ENCODE measurements around the gene AAGAB. TPM values are rescaled to one million over a fixed set of nuclear protein-coding genes. Genes with fewer than 3 reads are reported as not detected.
A peak's percentile ranks its signal among the peaks of the same experiment; 100 is the strongest.
"Not testable (repeated sequence)": the region's sequence is repeated elsewhere in the genome, so short reads cannot be mapped to it uniquely, and the experiment has no call there.

The AAGAB gene
- total RNA-seq, 1 experiment from 2014 or later = 39.7 TPM

DNA sequence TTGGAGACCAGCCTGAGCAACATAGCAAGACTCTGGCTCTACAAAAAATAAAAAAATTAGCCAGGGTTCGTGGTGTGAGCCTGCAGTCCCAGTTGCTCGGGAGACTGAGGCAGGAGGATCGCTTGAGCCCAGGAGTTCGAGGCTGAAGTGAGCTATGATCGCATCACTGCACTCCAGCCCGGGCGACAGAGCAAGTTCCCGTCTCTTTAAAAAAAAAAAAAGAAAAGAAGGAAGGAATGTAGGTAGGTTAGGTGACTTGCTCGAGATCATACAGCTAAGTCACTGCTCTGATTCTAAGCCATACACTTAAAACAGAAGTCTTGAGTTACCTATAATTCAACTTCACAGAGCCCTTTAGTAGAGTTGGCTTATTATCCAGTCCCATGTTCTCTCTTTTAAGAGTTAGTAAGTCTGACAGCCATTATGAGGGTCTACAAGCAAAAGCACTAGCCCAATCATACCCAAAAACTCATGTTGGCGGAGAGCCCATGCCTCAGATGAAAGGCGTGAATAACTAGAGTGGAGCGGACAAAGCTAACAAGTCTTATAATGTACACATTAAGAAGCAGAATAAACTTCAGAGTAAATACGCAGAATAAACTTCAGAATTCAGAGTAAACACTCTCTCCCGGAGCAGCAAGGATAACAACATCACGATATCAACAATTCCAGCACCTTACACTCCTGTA lies 768 bp downstream of the AAGAB start:
- no peak for DNase-seq (ENCODE audit: extremely low read depth, low read depth)

DNA sequence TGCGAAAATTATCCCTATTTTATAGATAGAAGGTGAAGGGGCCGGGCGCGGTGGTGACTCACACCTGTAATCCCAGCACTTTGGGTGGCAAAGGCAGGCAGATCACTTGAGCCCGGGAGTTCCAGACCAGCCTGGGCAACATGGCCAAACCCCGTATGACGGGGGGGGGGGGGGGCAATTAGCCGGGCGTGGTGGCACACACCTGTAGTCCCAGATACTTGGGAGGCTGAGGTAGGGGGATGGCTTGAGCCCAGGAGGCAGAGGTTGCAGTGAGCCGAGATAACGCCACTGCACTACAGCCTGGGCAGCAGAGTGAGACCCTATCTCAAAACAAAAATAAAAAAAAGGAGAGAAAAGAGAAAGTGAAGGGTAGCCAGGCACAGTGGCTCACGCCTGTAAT lies 1.4 kb downstream of the AAGAB start:
- no peak for DNase-seq (ENCODE audit: extremely low read depth, low read depth)

DNA sequence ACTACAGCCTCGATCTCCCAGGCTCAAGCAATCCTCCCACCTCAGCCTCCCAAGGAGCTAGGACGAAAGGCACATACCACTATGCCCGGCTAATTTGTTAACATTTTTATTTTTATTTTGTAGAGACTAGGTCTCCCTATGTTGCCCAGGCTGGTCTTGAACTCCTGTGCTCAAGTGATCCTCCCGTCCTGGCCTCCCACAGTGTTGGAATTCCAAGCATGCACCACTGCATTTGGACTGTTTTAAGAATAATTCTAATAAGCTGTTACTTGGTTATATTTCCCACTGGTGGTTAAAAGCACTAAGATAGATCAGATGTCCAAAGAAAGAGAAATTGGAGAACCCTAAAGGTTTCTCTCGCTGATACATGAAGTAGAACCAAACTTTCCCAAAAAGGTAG lies 3.1 kb downstream of the AAGAB start:
- no peak for DNase-seq (ENCODE audit: extremely low read depth, low read depth)

DNA sequence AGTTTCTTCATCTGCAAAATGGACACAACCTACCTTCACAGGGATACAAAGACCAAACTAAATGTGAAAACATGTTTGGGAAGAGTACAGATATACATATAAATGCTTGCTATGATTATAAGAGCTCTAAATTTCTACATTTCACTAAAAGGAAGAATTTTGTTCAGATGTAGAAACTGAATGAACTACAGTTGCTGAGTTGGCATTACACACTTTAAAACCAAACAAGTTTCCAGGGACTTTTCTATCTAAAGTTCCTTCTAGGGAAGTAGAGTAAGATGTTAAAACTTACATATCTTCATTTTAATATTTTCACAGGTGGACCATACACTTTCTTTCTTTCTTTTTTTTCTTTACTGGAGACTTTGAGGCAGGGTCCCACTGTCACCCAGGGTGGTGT lies 4.6 kb downstream of the AAGAB start:
- no peak for DNase-seq (ENCODE audit: extremely low read depth, low read depth)

DNA sequence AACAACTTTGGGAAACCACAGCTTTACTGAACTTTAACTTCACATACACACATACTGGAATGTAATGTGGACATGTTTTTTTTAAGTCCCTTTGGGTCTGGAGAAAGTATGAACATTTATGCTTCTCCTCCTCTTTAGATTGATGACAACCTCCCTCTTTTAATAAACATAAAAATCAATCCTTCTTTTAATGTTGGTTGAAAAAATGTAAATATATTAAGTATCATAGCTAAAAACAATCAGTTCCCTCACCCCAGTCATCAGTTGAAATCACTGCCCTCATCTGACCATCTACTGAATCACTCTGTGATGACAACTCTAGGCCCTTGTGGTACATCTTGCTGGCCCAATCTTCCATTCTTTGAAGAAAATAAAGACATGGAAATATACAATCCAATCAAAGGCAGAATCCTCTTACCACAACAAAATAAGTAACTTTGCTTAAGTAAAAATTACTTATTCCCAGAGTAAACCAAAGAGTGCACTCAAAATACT lies 6.4 kb downstream of the AAGAB start:
- no peak for DNase-seq (ENCODE audit: extremely low read depth, low read depth)

DNA sequence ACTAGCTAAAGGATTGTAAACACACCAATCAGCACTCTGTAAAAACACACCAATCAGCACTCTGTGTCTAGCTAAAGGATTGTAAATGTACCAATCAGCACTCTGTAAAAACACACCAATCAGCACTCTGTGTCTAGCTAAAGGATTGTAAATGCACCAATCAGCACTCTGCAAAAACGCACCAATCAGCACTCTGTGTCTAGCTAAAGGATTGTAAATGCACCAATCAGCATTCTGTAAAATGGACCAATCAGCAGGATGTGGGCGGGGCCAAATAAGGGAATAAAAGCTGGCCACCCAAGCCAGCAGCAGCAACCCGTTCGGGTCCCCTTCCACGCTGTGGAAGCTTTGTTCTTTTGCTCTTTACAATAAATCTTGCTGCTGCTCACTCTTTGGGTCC lies 7.9 kb downstream of the AAGAB start:
- DNase-seq (ENCODE audit: extremely low read depth, low read depth) = not testable (repeated sequence)

DNA sequence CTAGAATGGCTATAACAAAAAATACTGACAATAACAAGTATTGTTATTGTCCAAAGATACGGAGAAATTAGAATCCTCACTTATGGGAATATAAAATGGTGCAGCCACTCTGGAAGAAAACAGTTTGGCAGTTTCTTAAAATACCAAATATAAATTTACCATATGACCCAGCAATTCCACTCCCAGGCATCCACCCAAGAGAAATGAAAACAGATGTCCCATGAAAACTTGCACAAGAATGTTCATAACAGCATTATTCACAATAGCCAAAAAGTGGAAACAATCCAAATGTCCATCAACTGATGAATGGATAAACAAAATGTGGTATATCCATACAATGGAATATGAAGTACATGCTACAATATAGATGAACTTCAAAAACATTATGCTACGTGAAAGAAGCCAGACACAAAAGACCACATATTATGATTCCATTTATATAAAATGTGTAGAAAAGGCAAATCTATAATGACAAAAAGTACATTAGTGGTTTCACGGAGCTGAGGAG lies 9.4 kb downstream of the AAGAB start:
- DNase-seq (ENCODE audit: extremely low read depth, low read depth) = no peak

DNA sequence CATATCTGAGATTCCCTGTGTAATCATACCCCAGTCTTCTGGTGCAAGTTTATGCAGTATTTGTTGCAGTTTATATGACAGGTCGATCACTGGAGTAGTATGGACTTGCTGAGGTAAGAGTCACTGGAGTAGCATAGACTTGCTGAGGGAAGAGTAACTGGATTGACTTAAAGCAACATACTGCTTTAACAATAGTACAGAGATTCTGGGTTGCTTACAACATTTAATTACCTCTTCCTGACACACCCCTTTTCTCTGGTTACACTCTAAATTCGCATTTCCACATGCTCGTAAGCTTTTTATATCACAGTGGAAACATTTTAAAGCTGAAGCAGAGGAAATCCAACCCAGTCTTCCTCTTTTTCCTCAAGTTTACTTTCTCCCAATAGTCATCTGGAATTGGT lies 11.8 kb downstream of the AAGAB start:
- DNase-seq (ENCODE audit: extremely low read depth, low read depth) = no peak

DNA sequence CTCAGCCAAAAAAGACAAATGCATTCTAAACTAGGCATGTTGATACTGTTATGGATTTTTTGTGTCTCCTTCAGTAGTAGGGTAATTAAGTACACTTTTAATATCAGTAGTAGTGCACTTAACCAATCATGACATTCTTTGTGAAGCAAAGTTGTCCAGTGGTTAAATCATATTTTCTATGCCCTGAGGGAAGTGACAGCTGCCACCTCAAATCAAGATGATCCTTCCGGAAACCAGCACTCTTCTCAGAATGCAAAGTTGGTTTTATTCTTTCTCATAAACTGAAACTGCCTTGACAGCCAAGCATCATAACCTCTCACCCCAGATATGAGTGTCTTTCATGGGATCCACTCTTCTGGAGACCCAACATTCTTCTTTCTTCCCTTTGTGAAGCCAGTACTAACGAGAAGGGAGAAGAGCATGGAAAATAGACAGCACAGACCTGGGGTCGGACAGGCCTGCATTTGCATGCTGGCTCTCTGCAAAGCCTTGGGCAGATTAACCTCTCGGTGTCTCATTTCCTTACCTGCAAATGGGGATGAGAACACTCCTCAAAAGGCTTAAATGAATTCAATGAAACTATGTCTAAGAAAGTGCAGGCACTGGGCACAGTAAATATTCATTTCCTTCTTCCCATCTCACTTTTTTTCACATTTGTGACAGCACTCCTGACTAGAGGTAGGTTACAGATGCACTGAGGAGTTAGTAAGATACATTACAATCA lies 13.2 kb downstream of the AAGAB start:
- DNase-seq (ENCODE audit: extremely low read depth, low read depth) = no peak

DNA sequence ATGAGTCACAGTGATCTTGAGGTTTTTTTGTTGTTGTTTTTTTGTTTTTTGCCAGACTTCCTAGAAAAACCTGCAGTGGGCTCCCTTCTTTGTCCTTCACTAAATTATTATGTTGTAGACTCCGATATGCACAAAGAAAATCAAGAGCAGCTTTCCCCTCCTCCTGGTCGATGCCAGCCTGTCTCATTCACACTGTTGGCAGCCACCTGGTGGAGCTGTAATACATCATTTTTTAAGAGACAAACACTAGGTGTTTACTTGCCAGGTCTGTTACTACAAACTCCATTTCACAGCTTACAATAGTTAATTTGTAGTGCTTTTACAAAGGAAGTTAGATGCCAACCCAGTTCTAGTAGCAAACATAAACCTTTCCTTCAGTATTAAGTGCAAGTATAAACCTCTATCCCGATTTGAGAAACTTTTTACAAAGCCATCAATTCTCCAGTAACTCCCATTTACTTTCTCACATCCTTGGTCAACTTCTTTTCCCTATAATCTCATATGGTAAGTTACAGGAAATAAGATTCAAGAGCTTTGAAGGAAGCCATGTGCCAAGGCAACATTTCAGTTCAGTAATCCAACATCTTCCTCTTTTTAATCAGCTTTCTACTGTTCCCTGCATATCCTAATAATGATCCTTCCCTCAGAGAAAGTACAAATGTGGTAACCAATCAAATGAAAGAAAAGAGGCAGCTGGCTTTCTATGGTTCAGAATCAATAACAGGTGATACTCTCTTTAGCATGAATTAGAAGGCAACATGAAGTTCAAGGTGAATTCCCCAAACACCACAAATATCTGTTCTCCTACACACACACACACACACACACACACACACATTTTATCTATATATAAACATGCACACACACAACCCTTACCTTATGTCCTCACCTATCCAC lies 14.0 kb downstream of the AAGAB start:
- peak; percentile 24 for DNase-seq (ENCODE audit: extremely low read depth, low read depth)

DNA sequence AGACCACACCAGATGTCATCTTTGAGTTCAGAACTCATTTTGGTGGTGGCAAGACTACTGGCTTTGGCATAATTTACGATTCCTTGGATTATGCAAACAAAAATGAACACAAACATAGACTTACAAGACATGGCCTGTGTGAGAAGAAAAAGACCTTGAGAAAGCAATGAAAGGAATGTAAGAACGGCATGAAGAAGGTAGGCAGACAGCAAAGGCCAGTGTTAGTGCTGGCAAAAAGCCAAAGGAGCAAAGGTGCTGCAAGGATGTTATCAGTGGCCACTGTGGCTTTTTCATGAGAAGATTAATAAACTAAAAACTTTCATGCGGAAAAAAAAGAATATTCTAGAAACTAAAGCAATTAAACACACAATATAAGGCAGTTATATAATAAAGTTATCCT lies 21.9 kb downstream of the AAGAB start:
- no peak for DNase-seq (ENCODE audit: extremely low read depth, low read depth)

DNA sequence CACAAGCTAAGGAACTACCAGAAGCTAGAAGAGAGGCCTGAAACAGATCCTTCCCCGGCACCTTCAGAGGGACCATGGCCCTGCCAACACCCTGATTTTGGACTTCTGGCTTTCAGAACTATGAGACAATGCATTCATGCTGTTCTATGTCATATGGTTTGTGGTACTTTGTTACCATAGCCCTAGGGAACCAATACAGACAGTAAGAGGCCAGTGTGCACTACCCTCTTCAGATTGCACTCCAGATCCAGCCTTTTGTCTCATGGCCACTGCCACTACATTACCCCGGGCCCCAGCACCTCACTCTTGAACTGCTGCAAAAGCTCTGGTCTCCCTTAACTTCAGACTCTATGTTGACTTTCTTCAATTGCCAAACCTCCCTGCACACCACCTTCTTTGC lies 24.0 kb downstream of the AAGAB start:
- no peak for DNase-seq (ENCODE audit: extremely low read depth, low read depth)

DNA sequence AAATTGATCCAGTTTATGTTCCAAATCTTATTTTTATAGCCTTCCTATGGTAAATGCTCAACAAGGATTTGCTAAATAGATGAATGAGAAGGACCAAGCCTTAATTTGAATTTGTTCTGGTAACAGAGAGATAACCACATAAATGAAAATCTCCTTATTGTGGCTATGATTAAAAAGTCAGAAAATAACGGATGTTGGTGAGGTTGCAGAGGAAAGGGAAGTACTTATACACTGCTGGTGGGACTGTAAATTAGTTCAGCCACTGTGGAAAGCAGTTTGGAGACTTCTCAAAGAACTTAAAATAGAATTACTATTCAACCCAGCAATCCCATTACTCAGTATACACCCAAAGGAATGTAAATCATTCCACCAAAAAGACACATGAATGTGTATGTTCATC lies 26.2 kb downstream of the AAGAB start:
- no peak for DNase-seq (ENCODE audit: extremely low read depth, low read depth)

DNA sequence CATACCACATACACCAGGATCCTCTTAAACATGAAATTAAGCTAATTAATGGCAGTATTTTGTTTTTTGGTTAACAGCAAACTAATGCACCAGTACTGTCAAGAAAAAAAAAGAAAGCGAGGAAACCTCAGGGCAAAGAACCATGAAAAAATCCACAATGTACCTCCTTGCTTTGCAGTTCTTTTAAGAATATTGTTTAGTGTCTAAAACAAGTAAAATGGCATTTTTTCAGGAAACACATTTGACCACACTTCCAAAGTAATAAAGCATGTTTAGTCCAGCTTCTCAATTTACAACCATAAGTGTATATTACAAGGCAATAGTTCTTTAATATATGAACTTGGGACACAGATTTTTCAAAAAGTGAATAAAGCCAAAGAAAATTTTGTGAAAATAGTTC lies 26.6 kb downstream of the AAGAB start:
- no peak for DNase-seq (ENCODE audit: extremely low read depth, low read depth)

DNA sequence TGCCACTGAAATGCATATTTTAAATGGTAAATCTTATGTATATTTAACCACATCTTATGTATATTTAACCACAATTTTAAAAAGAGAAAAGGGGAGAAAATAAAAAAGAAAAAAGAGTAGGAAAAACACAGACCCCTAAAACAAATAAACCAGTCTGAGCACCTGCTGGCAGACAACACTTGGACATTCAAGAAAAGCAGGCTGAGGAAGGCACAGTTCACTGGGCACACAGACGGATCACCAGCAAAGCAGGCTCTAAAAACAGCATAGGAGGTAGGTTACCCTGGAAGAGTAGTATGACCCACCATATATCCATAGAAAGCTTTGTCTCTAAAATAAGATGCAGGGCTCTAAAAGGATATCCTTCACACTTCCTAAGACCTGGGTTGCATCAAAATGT lies 27.0 kb downstream of the AAGAB start:
- DNase-seq (ENCODE audit: extremely low read depth, low read depth) = no peak

DNA sequence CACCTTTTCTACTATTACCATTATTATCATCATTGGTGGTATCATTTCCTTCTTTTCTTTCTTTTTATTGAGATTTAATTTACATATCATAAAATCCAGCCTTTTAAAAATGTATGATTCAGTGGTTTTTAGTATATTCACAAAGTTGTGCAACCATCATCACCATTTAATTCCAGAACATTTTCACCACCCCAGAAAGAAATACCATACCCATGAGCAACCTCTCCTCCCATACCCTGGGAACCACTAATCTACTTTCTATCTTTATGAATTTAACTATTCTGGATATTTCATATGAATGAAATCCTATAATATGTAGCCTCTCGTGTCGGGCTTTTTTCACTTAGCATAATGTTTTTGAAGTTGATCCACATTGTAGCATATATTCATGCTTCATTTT lies 29.1 kb downstream of the AAGAB start:
- no peak for DNase-seq (ENCODE audit: extremely low read depth, low read depth)

DNA sequence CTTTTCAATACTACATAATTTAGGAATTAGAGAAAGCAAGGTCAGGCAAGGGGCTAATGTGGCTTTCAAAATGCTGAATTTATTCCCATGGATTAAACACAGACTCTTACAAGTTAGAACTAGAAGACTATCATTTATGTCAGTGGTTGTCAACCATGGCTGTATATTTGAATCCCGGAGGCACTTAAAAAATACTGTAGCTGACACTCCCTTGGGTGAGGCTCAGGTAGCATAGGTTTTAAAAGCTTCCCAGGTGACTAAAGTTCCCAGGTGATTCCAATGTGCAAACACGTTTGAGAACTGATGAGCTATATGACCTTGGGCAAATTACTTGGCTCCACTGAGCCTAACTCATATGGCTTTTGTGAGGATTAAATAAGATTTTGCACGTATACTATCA lies 29.6 kb downstream of the AAGAB start:
- DNase-seq (ENCODE audit: extremely low read depth, low read depth) = no peak

DNA sequence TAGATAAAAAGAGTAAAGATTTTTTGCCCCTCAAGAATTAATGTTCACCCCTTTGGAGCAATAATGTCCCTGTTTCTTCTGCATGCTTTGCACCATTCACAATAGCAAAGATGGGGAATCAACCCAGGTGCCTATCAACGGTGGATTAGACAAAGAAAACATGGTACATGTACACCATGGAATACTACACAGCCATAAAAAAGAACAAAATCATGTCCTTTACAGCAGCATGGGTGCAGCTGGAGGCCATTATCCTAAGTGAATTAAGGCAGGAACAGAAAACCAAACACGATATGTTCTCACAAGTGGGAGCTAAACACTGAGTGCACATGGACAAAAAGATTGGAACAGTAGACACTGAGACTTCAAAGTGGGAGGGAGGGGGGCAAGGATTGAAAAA lies 35.2 kb downstream of the AAGAB start:
- no peak for DNase-seq (ENCODE audit: extremely low read depth, low read depth)

DNA sequence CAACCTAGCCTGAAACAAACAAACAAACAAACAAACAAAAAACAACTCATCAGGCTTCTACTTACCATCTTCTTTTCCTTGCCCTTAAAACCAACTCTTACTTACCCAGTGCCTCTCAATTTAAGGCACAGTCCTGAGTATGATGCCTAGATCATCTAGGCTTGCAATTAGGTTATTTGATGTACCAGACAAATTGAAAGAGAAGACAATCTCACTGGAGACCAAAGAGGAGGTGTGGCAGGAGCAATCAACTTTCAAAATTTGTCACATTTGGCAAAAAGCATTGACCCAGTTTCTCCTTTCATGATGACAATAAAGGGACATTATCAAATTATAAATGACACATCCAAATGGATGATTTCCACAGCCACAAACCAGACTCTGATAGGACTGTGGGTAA lies 36.0 kb downstream of the AAGAB start:
- no peak for DNase-seq (ENCODE audit: extremely low read depth, low read depth)

DNA sequence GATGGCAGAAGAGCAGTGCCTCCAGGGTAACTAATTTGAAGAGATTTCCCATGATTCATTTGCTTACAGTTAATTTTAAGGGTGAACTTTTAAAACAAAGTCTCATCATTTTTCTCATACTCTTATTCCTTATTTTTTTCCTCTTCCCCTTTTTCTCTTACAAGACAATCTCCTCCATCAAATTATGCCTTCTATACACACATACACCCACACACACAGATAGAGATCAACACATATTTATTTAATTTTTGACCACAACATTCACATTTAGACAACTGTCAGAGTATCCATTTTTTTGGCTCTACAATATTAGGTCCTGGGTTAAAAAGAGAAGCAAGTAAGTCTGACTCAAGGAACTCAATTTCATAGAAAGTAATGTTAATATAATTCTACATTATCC lies 37.6 kb downstream of the AAGAB start:
- DNase-seq (ENCODE audit: extremely low read depth, low read depth) = no peak

DNA sequence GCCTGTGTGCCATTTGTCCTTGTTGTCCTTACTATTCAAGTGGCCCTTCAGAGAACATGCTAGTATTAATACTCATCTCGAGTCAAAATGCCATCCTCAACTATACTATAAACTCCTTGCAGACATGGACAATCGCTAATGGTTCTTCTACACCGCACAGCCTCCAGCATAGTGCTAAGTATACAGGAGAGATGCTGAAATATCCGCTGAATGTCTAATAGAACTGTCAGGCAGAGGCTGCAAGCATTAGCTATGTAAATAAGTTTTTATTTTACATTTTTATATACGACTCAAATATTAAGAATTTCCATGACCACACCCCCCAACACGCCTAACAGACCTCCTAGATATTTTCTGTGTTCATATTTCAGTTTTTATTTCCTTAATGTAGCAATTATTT lies 39.4 kb downstream of the AAGAB start:
- no peak for DNase-seq (ENCODE audit: extremely low read depth, low read depth)
